WERI-Rb-1 (cell line): ENCODE data around the gene SHISAL1.

Source experiments
- DNase-seq: peaks from one replicate; pipeline ENCODE4 v3.0.0-alpha.2; 2020
- H3K27ac ChIP-seq: fragments of 250-450 bp; sonication (Bioruptor Pico); 2 replicates; pipeline ENCODE4 v1.5.1; 2020; ENCODE audit warnings: mild to moderate bottlenecking, moderate library complexity
- H3K27me3 ChIP-seq: fragments of 250-450 bp; sonication (Bioruptor Pico); 2 replicates; pipeline ENCODE4 v1.5.1; 2021; ENCODE audit warnings: mild to moderate bottlenecking, low read depth, moderate library complexity; ENCODE audit not compliant: insufficient read depth, severe bottlenecking
- H3K36me3 ChIP-seq: fragments of 250-450 bp; sonication (Bioruptor Pico); 2 replicates; pipeline ENCODE4 v1.5.1; 2020; ENCODE audit warnings: mild to moderate bottlenecking, moderate library complexity
- H3K4me3 ChIP-seq: 2 replicates; pipeline ENCODE4 v1.5.1; 2011; ENCODE audit warnings: low read depth, mild to moderate bottlenecking, control low read depth, low read length
- H3K9me3 ChIP-seq: fragments of 250-450 bp; sonication (Bioruptor Pico); 2 replicates; pipeline ENCODE4 v1.5.1; 2021; ENCODE audit warnings: mild to moderate bottlenecking, moderate library complexity; ENCODE audit not compliant: severe bottlenecking
- TF ChIP-seq, protein P1 (sequence below): IDR thresholded peaks from 2 replicates; pipeline ENCODE4 v1.5.1; 2011; ENCODE audit warnings: low read depth, mild to moderate bottlenecking, control low read depth, inconsistent platforms, low read length

The SHISAL1 gene

DNA sequence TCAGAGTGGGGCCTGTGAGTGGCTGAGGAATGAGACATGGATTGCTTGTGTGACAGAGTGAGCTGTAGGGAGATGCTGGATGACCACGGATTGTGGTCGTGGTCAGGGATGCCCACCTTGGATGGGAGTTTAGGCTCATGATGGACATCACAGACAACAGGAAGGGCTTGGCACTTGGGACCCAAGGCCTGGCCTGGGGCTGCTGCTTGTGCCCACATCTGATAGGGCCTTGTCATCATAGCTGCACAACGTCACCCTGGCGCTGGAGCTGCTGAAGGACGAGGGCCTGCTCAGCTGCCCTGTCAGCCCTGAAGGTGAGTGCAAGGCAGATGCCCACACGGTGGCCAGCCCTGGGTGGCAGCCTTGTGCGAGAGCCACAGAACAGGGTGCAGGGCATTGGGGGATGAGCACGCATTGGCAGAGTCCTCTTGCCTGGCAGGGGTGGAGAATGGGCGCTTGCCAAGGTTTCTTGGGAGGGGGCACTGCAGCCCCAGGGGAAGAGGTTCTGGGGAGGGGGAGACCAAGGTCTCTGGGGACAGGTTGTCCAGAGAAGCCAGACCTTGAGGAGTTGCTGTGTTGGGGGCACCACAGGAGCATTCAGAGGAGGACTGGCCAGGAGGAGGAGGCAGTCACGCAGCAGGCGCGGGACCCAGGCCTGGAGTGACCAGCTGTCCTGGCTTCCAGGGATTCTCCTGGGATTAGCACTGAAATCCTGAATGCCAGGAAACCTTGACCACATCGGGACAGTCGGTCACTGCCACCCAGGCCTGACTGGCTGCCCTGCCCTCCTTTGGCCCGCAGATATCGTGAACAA, 107.0 kb downstream of the SHISAL1 start:
- DNase-seq: peak; percentile 50
- TF ChIP-seq, protein P1, sequence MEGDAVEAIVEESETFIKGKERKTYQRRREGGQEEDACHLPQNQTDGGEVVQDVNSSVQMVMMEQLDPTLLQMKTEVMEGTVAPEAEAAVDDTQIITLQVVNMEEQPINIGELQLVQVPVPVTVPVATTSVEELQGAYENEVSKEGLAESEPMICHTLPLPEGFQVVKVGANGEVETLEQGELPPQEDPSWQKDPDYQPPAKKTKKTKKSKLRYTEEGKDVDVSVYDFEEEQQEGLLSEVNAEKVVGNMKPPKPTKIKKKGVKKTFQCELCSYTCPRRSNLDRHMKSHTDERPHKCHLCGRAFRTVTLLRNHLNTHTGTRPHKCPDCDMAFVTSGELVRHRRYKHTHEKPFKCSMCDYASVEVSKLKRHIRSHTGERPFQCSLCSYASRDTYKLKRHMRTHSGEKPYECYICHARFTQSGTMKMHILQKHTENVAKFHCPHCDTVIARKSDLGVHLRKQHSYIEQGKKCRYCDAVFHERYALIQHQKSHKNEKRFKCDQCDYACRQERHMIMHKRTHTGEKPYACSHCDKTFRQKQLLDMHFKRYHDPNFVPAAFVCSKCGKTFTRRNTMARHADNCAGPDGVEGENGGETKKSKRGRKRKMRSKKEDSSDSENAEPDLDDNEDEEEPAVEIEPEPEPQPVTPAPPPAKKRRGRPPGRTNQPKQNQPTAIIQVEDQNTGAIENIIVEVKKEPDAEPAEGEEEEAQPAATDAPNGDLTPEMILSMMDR: no peak
- no peaks in the 10 kb centered on the region for H3K27me3 ChIP-seq
- H3K9me3 ChIP-seq: peaks cover 6% of the 10 kb centered on the region
- no peak overlapping the region for H3K27ac ChIP-seq
- H3K36me3 ChIP-seq: no peaks in the 10 kb centered on the region
- H3K4me3 ChIP-seq: no peak overlapping the region

DNA sequence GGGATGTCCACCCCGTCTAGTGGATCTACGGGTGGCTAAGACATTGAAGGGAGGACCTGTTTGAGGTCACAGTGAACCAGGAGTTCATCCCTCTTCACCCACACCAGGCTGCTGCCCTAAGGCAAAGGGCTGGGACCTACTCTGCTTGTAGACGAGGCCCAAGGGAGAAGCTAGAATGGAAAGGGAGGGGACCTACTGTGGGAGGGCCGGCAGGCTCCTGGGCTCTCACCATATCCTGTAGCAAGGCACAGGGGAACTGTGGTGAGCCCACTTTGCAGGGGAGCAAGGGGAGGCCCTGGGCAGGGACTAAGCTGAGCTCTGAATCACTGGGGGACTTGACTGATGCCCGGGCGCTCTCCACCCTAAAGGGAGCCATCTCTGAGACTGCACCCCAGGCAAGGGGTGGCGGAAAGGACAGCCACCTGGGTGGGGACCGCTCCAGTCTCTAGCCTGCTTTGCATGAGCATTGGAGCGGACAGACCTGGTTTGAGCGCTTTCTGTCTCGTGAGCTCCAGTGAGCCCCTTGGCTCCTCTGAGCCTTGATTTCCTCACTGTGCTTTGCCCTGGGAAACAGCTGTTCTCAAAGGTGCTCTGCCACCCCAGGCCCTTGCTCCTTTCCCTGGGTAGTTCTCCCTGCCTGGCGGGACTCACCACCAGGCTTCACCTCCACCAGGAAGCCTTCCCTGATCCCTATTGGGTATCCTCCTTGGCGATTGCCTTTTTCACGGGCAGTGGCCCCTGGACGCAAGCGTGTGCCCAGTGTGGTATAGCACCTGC, 107.8 kb downstream of the SHISAL1 start:
- TF ChIP-seq, protein P1: no peak
- no peaks in the 10 kb centered on the region for H3K27me3 ChIP-seq
- H3K36me3 ChIP-seq: no peaks in the 10 kb centered on the region
- no peak for DNase-seq
- H3K27ac ChIP-seq: no peak overlapping the region
- H3K4me3 ChIP-seq: no peak overlapping the region
- peaks cover 6% of the 10 kb centered on the region for H3K9me3 ChIP-seq

DNA sequence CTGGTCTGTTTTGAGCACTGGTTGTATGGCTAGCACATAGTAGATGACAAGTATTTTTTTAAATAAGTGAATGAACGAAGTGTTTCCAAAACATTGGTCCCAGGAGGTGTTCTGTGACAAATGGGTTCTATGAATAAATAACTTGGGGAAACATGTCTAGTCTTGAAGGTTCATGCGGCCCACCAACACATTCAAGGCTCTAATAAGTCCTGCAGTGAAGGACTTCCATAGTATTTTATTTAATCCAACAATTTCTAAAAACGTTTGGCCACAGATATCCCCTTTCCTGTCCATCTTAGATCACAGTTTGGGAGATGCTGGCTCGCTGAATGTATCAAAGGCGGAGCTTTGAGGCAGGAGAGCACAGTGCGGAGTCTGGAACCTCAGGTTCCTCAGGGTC, 109.5 kb downstream of the SHISAL1 start:
- no peaks in the 10 kb centered on the region for H3K36me3 ChIP-seq
- no peaks in the 10 kb centered on the region for H3K27me3 ChIP-seq
- no peak overlapping the region for H3K27ac ChIP-seq
- TF ChIP-seq, protein P1: no peak
- no peaks in the 10 kb centered on the region for H3K9me3 ChIP-seq
- DNase-seq: no peak
- no peak overlapping the region for H3K4me3 ChIP-seq

DNA sequence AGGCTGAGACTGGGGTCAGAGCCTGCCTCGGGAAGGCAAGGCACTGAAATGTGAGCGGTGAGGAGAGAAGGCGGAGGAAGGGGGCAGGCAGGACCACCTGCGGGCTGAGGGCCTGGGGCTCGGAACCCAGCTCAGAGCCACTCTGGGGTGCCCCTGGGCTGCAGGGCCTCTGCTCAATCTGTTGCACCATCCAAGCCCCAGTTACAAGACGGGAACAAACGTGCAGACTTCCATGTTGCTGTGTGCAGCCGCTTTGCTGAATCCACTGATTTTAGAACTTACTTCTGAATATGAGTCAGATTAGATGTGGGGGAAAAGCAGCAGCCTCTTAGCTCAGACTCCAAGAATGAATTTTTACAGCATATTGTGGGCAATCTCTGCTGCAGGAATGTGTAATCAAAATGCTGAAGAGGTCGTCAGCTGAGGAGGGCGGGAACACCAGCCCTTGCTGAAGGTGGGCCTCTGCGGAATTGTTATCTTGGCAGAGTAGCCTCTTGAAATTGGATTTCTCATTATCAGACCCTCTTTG, 110.4 kb downstream of the SHISAL1 start:
- DNase-seq: no peak
- no peak overlapping the region for H3K4me3 ChIP-seq
- no peaks in the 10 kb centered on the region for H3K36me3 ChIP-seq
- no peak overlapping the region for H3K27ac ChIP-seq
- no peaks in the 10 kb centered on the region for H3K9me3 ChIP-seq
- TF ChIP-seq, protein P1: no peak
- H3K27me3 ChIP-seq: no peaks in the 10 kb centered on the region

DNA sequence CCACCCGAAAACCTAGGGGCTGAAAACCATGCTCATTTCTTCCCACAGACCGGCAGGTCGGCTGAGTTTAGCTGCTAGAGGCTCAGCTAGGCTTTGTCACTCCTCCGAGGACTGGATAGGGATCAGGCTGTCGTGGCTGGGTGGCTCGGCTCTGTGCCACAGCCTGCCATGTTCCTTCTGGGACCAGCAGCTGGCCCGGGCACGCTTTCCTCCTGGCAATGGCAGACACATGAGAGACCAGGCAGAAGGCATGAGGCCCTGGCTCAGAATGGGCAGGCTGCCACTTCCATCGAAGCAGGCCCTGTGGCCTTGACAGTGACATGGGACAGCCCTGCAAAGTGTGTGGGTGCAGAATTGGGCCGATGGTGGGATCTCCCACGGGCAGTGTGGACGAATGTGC, 111.1 kb downstream of the SHISAL1 start:
- H3K27me3 ChIP-seq: no peaks in the 10 kb centered on the region
- H3K27ac ChIP-seq: no peak overlapping the region
- H3K9me3 ChIP-seq: no peaks in the 10 kb centered on the region
- no peak overlapping the region for H3K4me3 ChIP-seq
- H3K36me3 ChIP-seq: no peaks in the 10 kb centered on the region
- TF ChIP-seq, protein P1: no peak
- DNase-seq: no peak
